Nephron progenitor cell (in vitro differentiated cells): ENCODE data around the gene SELENOW.
A peak's percentile ranks its signal among the peaks of the same experiment; 100 is the strongest.

Experiments used
- DNase-seq: peaks from one replicate; pipeline ENCODE4 v3.0.0; 2021
- H3K27ac Mint-ChIP-seq: 2 replicates; pipeline ENCODE4 v1.8.0; 2021; ENCODE audit warnings: mild to moderate bottlenecking, moderate library complexity, mixed read lengths
- H3K27me3 Mint-ChIP-seq: 2 replicates; pipeline ENCODE4 v1.8.0; 2021; ENCODE audit warnings: mild to moderate bottlenecking, low read depth, mixed read lengths; ENCODE audit not compliant: poor library complexity
- H3K36me3 Mint-ChIP-seq: 2 replicates; pipeline ENCODE4 v1.8.0; 2021; ENCODE audit warnings: low read depth, mixed read lengths
- H3K4me1 Mint-ChIP-seq: 2 replicates; pipeline ENCODE4 v1.8.0; 2021; ENCODE audit warnings: mixed read lengths
- H3K4me3 Mint-ChIP-seq: 2 replicates; pipeline ENCODE4 v1.8.0; 2021; ENCODE audit warnings: mild to moderate bottlenecking, moderate library complexity, mixed read lengths
- H3K9me3 Mint-ChIP-seq: 2 replicates; pipeline ENCODE4 v1.8.0; 2021; ENCODE audit warnings: mild to moderate bottlenecking, moderate library complexity, mixed read lengths
- TF ChIP-seq, protein P1 (sequence below): fragments of 200-600 bp; sonication (generic); IDR thresholded peaks from 2 replicates; pipeline ENCODE4 v1.5.0; 2021; ENCODE audit warnings: antibody characterized with exemption

Gene SELENOW

DNA sequence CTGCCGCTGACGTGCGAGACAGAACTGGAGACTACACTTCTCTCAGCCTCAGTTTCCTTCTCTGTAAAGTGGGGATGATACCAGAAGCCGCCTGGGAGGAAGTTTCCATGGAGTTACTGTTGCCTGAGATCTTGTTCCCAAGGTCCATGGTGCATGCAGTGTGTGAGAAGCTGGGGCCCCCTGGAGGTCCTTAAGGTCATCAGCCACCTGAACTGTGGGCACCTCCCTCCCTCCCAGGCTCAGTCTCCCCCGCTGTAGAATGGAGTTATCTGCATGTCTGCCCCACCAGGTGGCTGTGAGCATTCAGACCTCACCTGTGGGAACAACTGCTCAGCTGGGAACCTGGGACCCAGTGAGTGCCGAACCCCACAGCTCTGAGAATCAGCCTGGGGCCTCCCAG lies 45.9 kb downstream of the SELENOW start:
- TF ChIP-seq, protein P1, sequence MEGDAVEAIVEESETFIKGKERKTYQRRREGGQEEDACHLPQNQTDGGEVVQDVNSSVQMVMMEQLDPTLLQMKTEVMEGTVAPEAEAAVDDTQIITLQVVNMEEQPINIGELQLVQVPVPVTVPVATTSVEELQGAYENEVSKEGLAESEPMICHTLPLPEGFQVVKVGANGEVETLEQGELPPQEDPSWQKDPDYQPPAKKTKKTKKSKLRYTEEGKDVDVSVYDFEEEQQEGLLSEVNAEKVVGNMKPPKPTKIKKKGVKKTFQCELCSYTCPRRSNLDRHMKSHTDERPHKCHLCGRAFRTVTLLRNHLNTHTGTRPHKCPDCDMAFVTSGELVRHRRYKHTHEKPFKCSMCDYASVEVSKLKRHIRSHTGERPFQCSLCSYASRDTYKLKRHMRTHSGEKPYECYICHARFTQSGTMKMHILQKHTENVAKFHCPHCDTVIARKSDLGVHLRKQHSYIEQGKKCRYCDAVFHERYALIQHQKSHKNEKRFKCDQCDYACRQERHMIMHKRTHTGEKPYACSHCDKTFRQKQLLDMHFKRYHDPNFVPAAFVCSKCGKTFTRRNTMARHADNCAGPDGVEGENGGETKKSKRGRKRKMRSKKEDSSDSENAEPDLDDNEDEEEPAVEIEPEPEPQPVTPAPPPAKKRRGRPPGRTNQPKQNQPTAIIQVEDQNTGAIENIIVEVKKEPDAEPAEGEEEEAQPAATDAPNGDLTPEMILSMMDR, result no peak
- Mint-ChIP-seq H3K4me1 (peaks cover 60% of the 10 kb centered on the region), H3K36me3 (no peaks in the 10 kb centered on the region), H3K27ac (no peak overlapping the region), H3K27me3 (peaks cover 7% of the 10 kb centered on the region), H3K9me3 (peaks cover 6% of the 10 kb centered on the region), H3K4me3 (no peak overlapping the region)
- DNase-seq, result no peak

DNA sequence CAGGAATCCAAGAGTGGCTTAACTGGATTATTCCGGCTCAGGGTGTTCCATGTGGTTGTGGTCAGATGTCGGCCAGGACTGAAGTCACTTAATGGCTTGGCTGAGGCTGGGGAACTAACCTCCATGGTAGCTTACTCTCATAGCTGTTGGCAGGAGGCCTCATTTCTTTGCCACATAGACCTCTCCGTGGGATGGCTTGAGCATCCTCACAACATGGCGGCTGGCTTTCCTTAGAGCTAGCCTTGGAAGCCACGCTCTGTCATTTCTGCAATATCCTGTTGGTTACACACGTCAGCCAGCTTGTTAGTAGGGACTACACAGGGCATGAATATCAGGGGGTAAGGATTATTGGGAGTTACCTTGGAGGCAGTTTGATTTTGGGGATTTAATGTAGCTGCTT lies 48.3 kb downstream of the SELENOW start:
- peaks cover 37% of the 10 kb centered on the region for H3K4me1 Mint-ChIP-seq
- TF ChIP-seq, protein P1, result no peak

DNA sequence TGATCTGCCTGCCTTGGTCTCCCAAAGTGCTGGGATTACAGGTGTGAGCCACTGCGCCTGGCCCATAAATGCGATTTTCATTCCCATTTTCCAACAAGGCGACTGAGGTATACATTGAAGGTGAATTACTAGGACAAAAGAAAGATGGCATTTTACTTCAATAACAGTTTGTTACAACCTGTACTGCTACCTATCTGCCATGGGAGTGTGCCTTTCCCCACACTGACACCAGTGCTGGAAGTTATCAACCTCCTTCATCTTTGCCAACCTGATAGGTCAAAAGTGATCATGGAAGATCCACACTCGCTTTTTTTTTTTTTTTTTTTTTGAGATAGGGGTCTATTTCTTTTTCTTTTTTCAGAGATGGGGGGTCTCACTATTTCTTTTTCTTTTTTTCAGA lies 54.2 kb downstream of the SELENOW start:
- no peaks in the 10 kb centered on the region for H3K36me3 Mint-ChIP-seq
- no peaks in the 10 kb centered on the region for H3K9me3 Mint-ChIP-seq
- no peak overlapping the region for H3K27ac Mint-ChIP-seq
- DNase-seq, result no peak
- H3K4me3 Mint-ChIP-seq, result no peak overlapping the region
- TF ChIP-seq, protein P1, result no peak
- H3K27me3 Mint-ChIP-seq, result peaks cover 4% of the 10 kb centered on the region
- H3K4me1 Mint-ChIP-seq, result peaks cover 11% of the 10 kb centered on the region

More for the DNA sequence above, 48.3 kb downstream of the SELENOW start:
- peaks cover 6% of the 10 kb centered on the region for H3K9me3 Mint-ChIP-seq
- DNase-seq, result no peak
- peak overlapping the region; percentile 51 for H3K27ac Mint-ChIP-seq
- H3K27me3 Mint-ChIP-seq, result peaks cover 7% of the 10 kb centered on the region
- no peak overlapping the region for H3K4me3 Mint-ChIP-seq
- no peaks in the 10 kb centered on the region for H3K36me3 Mint-ChIP-seq
